Chondrocyte (in vitro differentiated cells): ENCODE data around the gene AKAP13. TPM values are rescaled to one million over a fixed set of nuclear protein-coding genes. Genes with fewer than 3 reads are reported as not detected.

Experiments used
- DNase-seq: peaks from one replicate; pipeline ENCODE4 v3.0.0; 2021; ENCODE audit warnings: mixed read lengths, low spot score
- H3K27ac Mint-ChIP-seq: one replicate; pipeline ENCODE4 v1.8.0; 2021; ENCODE audit warnings: mild to moderate bottlenecking, moderate library complexity, mixed read lengths; ENCODE audit not compliant: unreplicated experiment
- H3K27me3 Mint-ChIP-seq: 2 replicates; pipeline ENCODE4 v1.8.0; 2021; ENCODE audit warnings: low read depth, mixed read lengths
- H3K36me3 Mint-ChIP-seq: 2 replicates; pipeline ENCODE4 v1.8.0; 2021; ENCODE audit warnings: low read depth, mixed read lengths
- H3K4me1 Mint-ChIP-seq: 2 replicates; pipeline ENCODE4 v1.8.0; 2021; ENCODE audit warnings: low read depth, mild to moderate bottlenecking, mixed read lengths
- H3K4me3 Mint-ChIP-seq: one replicate; pipeline ENCODE4 v1.8.0; 2021; ENCODE audit warnings: mild to moderate bottlenecking, moderate library complexity, mixed read lengths; ENCODE audit not compliant: unreplicated experiment
- H3K9me3 Mint-ChIP-seq: 2 replicates; pipeline ENCODE4 v1.8.0; 2021; ENCODE audit warnings: low read depth, mixed read lengths
- total RNA-seq: library from RNA; stranded (reverse); gene quantifications from 3 replicates; pipeline ENCODE4 v1.2.1, GENCODE V29; 2021
- TF ChIP-seq, protein P1 (sequence below): fragments of 200-600 bp; sonication (generic); IDR thresholded peaks from 2 replicates; pipeline ENCODE4 v1.5.0; 2021; ENCODE audit warnings: antibody characterized with exemption, mild to moderate bottlenecking, moderate library complexity

AKAP13 gene
- total RNA-seq, 1 donor from 2014 or later, result 80.6 TPM

DNA sequence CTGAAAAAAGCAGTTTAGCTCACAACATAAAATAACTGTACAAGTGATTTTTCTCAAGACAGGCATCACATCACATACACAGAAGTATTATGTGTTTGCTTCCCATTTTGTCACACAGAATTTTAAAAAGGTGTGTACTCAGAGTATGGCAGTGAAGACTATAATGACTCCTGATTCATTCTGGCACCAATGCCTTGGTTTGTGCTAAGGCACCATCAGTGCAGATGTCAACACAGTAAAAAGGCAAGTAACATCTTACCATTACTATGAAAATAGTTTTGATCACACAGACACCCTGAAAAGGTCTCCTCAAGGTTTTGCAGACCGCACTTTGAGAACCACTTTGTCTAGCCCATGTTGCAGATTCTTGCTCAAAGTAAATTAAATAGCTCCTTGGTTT is 222.8 kb downstream of the AKAP13 start:
- H3K27ac Mint-ChIP-seq, result no peak overlapping the region
- no peak overlapping the region for H3K4me3 Mint-ChIP-seq
- H3K4me1 Mint-ChIP-seq, result peaks cover 17% of the 10 kb centered on the region
- DNase-seq, result no peak
- no peaks in the 10 kb centered on the region for H3K9me3 Mint-ChIP-seq
- no peaks in the 10 kb centered on the region for H3K27me3 Mint-ChIP-seq
- TF ChIP-seq, protein P1, sequence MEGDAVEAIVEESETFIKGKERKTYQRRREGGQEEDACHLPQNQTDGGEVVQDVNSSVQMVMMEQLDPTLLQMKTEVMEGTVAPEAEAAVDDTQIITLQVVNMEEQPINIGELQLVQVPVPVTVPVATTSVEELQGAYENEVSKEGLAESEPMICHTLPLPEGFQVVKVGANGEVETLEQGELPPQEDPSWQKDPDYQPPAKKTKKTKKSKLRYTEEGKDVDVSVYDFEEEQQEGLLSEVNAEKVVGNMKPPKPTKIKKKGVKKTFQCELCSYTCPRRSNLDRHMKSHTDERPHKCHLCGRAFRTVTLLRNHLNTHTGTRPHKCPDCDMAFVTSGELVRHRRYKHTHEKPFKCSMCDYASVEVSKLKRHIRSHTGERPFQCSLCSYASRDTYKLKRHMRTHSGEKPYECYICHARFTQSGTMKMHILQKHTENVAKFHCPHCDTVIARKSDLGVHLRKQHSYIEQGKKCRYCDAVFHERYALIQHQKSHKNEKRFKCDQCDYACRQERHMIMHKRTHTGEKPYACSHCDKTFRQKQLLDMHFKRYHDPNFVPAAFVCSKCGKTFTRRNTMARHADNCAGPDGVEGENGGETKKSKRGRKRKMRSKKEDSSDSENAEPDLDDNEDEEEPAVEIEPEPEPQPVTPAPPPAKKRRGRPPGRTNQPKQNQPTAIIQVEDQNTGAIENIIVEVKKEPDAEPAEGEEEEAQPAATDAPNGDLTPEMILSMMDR, result no peak
- peaks cover 4% of the 10 kb centered on the region for H3K36me3 Mint-ChIP-seq

DNA sequence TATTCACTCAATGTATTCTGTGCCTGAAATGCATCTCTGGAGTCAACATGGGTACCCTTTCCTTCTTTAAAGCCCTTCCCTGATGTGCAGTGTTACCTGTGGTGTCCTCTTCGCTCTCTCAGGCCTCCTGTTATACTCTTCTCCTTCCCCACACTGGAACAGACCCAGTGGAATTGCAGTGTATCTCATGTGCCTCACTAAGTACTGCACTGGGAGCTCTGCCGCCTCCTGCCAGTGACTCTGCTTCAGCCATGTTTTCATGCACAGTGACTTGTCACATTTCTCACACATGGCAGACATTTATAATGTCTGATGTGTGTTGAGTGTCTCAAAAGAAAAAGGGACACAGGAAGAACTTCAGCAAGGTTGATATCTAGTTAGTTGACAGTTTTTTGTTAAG is 223.3 kb downstream of the AKAP13 start:
- Mint-ChIP-seq H3K4me3 (no peak overlapping the region), H3K4me1 (peaks cover 11% of the 10 kb centered on the region), H3K27ac (no peak overlapping the region), H3K9me3 (no peaks in the 10 kb centered on the region), H3K27me3 (no peaks in the 10 kb centered on the region), H3K36me3 (peaks cover 4% of the 10 kb centered on the region)
- DNase-seq, result no peak
- TF ChIP-seq, protein P1, result no peak

DNA sequence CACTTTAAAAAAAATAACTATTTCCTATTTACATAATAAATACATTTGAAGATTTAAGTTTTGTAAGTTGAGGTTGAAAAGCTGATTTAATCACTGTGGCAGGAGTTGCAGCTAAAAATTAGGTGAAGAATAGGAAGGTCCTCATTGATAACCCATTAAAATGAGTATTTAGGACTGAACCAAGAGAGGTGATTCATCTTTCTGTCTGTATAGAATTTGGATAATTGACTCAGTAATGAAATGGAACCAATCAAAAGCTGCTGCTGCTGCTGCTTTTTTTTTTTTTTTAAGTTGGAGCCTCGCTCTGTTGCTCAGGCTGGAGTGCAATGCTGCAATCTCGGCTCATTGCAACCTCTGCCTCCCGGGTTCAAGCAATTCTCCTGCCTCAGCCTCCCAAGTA is 223.8 kb downstream of the AKAP13 start:
- Mint-ChIP-seq H3K4me3 (no peak overlapping the region), H3K9me3 (no peaks in the 10 kb centered on the region), H3K36me3 (peaks cover 4% of the 10 kb centered on the region), H3K4me1 (peaks cover 6% of the 10 kb centered on the region), H3K27ac (no peak overlapping the region), H3K27me3 (no peaks in the 10 kb centered on the region)
- DNase-seq, result no peak
- TF ChIP-seq, protein P1, result no peak

DNA sequence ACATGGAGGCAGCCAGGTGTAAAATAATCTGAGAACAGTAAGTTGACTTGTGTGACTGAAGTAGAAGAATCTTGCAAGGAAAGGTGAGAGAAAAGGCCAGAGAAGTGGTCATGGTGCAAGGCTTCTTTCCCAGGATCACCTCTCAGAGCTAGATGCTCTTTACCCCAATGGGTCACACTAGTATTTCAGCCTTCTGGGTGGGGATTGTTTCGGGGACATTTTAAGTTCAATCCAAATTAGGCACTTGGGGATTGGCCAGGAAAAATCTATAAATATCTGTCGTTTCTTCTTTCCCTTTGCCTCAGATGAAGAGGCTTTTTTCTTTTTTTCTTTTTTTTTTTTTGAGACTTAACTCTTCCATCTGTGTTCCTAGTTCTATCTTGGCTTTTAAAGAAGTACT is 226.3 kb downstream of the AKAP13 start:
- H3K27me3 Mint-ChIP-seq, result no peaks in the 10 kb centered on the region
- peaks cover 16% of the 10 kb centered on the region for H3K4me1 Mint-ChIP-seq
- DNase-seq, result no peak
- H3K9me3 Mint-ChIP-seq, result no peaks in the 10 kb centered on the region
- peaks cover 2% of the 10 kb centered on the region for H3K36me3 Mint-ChIP-seq
- H3K4me3 Mint-ChIP-seq, result no peak overlapping the region
- no peak overlapping the region for H3K27ac Mint-ChIP-seq
- TF ChIP-seq, protein P1, result no peak

DNA sequence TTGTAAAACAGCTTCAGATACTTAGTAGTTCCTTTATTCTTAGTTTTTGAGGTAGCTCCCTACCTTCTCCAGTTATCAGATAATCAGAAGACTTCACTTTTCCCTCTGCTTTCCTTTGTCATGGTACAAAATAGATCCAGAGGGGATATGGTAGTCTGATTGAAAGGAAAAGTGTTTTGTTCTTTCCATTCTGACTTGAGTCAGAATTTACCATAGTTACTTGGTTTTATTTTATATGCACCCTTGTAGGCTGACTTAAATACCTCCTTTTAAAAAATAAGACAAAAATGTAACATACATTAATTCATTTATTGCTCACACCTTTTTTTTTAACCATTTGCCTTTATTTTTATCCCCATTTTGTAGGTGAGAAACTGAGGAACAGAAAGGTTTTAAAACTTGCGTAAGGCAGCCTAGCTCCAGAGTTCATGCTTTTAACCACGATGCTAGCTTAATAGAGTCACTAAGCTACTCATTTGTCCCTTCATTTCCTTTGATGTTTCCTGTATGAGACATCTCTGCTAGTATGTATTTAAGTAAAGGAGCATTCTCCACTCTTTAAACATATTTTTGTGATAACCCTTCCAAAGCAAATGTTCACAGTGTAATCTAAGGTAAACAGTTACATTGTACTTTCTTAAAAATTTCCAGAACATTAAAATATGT is 226.9 kb downstream of the AKAP13 start:
- no peaks in the 10 kb centered on the region for H3K27me3 Mint-ChIP-seq

More for the DNA sequence above, 226.9 kb downstream of the AKAP13 start:
- no peak overlapping the region for H3K4me3 Mint-ChIP-seq
- H3K36me3 Mint-ChIP-seq, result peaks cover 2% of the 10 kb centered on the region
- H3K27ac Mint-ChIP-seq, result no peak overlapping the region
- TF ChIP-seq, protein P1, result no peak
- H3K4me1 Mint-ChIP-seq, result peaks cover 18% of the 10 kb centered on the region
- no peaks in the 10 kb centered on the region for H3K9me3 Mint-ChIP-seq
- no peak for DNase-seq
